Neural cell (in vitro differentiated cells): ENCODE measurements around the gene SSR2. TPM values are rescaled to one million over a fixed set of nuclear protein-coding genes. Genes with fewer than 3 reads are reported as not detected.

ENCODE experiments used
- H2AFZ ChIP-seq: fragments of 200-600, 300-800 bp; sonication (generic), shearing (Covaris generic); 2 replicates; pipeline ENCODE4 v1.6.0; 2014; ENCODE audit warnings: low read depth, mild to moderate bottlenecking, antibody characterized with exemption, low read length, moderate library complexity
- H3F3A ChIP-seq: fragments of 200-600 bp; shearing (Covaris generic); 2 replicates; pipeline ENCODE4 v1.6.1; 2016; ENCODE audit warnings: mild to moderate bottlenecking, moderate library complexity, mixed read lengths, antibody characterized with exemption, low read length; ENCODE audit not compliant: insufficient read depth, poor library complexity, severe bottlenecking
- H3K27ac ChIP-seq: fragments of 200-600, 300-800 bp; sonication (generic), shearing (Covaris generic); 2 replicates; pipeline ENCODE4 v1.5.1; 2014; ENCODE audit warnings: mild to moderate bottlenecking, low read length, moderate library complexity
- H3K27me3 ChIP-seq: fragments of 300-800, 200-600 bp; sonication (generic), shearing (Covaris generic); 2 replicates; pipeline ENCODE4 v1.6.0; 2014; ENCODE audit warnings: mild to moderate bottlenecking, low read depth, low read length, moderate library complexity; ENCODE audit not compliant: insufficient read depth
- H3K36me3 ChIP-seq: fragments of 300-800, 200-600 bp; sonication (generic), shearing (Covaris generic); 2 replicates; pipeline ENCODE4 v1.5.1; 2014; ENCODE audit warnings: mild to moderate bottlenecking, antibody characterized with exemption, low read length, moderate library complexity; ENCODE audit not compliant: insufficient read depth
- H3K4me2 ChIP-seq: fragments of 300-800, 200-600 bp; sonication (generic), shearing (Covaris generic); 2 replicates; pipeline ENCODE4 v1.6.0; 2014; ENCODE audit warnings: mild to moderate bottlenecking, low read length
- H3K4me3 ChIP-seq: fragments of 300-800, 200-600 bp; sonication (generic), shearing (Covaris generic); 2 replicates; pipeline ENCODE4 v1.5.1; 2014; ENCODE audit warnings: mild to moderate bottlenecking, low read length, moderate library complexity
- H3K79me2 ChIP-seq: fragments of 200-600 bp; shearing (Covaris generic); replicated peaks from 2 replicates; pipeline ENCODE4 v1.6.0; 2014; ENCODE audit warnings: mild to moderate bottlenecking, low read length, moderate library complexity; ENCODE audit not compliant: insufficient read depth
- H3K9ac ChIP-seq: fragments of 300-800, 200-600 bp; sonication (generic), shearing (Covaris generic); 2 replicates; pipeline ENCODE4 v1.6.1; 2016; ENCODE audit warnings: mild to moderate bottlenecking, low read length, mixed read lengths
- H3K9me2 ChIP-seq: fragments of 200-600 bp; shearing (Covaris generic); 2 replicates; pipeline ENCODE4 v1.6.1; 2016; ENCODE audit warnings: mild to moderate bottlenecking, low read length, mixed read lengths; ENCODE audit not compliant: insufficient read depth
- H3K9me3 ChIP-seq: fragments of 200-600, 300-800 bp; sonication (generic), shearing (Covaris generic); 2 replicates; pipeline ENCODE4 v1.6.1; 2016; ENCODE audit warnings: mild to moderate bottlenecking, mixed run types, low read length, moderate library complexity, mixed read lengths
- H4K20me1 ChIP-seq: fragments of 200-600 bp; shearing (Covaris generic); 2 replicates; pipeline ENCODE4 v1.6.1; 2016; ENCODE audit warnings: mild to moderate bottlenecking, mixed run types; ENCODE audit not compliant: insufficient read depth
- CTCF ChIP-seq: fragments of 450-650 bp; IDR thresholded peaks from 2 replicates; pipeline ENCODE4 v1.5.1; 2014; ENCODE audit warnings: antibody characterized with exemption, mild to moderate bottlenecking, moderate library complexity; ENCODE audit not compliant: poor library complexity, severe bottlenecking
- EP300 ChIP-seq: fragments of 450-650 bp; conservative IDR thresholded peaks from 2 replicates; pipeline ENCODE4 v1.6.1; 2014; ENCODE audit warnings: antibody characterized with exemption, mild to moderate bottlenecking, moderate library complexity; ENCODE audit not compliant: poor library complexity, severe bottlenecking
- EZH2 ChIP-seq: fragments of 200-600, 300-800 bp; shearing (Covaris generic), sonication (generic); IDR thresholded peaks from 2 replicates; pipeline ENCODE4 v1.6.1; 2014; ENCODE audit warnings: antibody characterized with exemption, low read length, borderline replicate concordance, mild to moderate bottlenecking; ENCODE audit not compliant: insufficient read depth, poor library complexity, severe bottlenecking
- MXI1 ChIP-seq: fragments of 450-650 bp; conservative IDR thresholded peaks from 2 replicates; pipeline ENCODE4 v1.6.1; 2014; ENCODE audit warnings: antibody characterized with exemption, mild to moderate bottlenecking; ENCODE audit not compliant: poor library complexity, severe bottlenecking
- POLR2AphosphoS5 ChIP-seq: IDR thresholded peaks from 2 replicates; pipeline ENCODE4 v1.6.1; 2012
- RAD21 ChIP-seq: fragments of 450-650 bp; conservative IDR thresholded peaks from 2 replicates; pipeline ENCODE4 v1.6.1; 2014; ENCODE audit warnings: antibody characterized with exemption, mild to moderate bottlenecking, moderate library complexity
- REST ChIP-seq: IDR thresholded peaks from 2 replicates; pipeline ENCODE4 v1.6.1; 2012; ENCODE audit warnings: borderline replicate concordance
- SMC3 ChIP-seq: fragments of 450-650 bp; conservative IDR thresholded peaks from 2 replicates; pipeline ENCODE4 v1.6.1; 2014; ENCODE audit warnings: antibody characterized with exemption, mild to moderate bottlenecking, moderate library complexity; ENCODE audit not compliant: poor library complexity
- TAF1 ChIP-seq: IDR thresholded peaks from 2 replicates; pipeline ENCODE4 v1.6.1; 2012; ENCODE audit warnings: low read depth
- polyA plus RNA-seq: library from polyadenylated mRNA; depleted of rRNA; stranded (reverse); fragments of >200 nt; gene quantifications from 2 replicates; pipeline ENCODE4 v1.2.3, GENCODE V29; 2014

Gene SSR2
- polyA plus RNA-seq, 1 donor from 2014 or later: 473 TPM

DNA sequence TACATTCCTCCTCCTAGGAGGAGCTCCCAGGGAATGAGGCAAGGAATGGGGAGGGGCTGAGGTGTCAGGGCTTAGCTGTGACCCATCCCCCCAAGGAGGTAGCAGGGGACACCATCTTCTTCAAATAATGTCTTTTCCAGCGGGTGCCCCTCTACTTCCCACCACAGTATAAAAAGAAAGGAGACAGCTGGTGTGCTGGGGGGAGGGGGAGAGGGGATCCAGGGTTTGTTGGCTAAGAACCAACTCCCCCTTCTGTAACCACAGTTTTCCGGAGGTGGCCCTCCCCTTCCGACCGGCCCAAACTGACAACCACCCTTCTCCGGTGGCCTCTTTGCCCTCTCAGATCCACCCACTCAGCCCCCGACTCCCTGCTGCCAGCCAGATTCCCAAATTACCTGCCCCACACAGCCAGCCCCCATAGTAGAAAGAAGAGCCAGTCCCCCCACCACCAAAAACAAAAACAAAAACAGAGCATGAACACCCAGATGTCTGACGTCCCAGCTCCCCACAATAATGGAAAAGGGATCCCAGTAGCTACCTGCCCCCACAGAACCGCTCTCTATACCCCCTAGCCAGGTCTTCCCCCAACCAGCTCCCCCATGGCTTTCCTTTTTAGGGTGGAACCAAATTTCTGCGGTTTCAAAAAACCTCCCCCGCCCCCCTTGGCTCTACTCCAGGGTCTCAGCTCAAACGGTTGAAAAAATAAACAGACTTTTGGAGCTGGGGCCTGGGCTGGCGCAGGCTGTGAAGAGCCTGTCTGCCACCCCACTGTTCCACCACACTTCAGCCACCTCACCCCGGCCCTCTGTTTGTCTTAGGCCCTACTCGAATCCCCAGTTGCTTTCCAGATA, 44.5 kb downstream of the SSR2 start:
- peak overlapping the region; percentile 100 for H3K27ac ChIP-seq
- H3K9ac ChIP-seq: peak overlapping the region; percentile 99
- no peaks in the 10 kb centered on the region for H4K20me1 ChIP-seq
- H3K4me3 ChIP-seq: peak overlapping the region; percentile 99
- no peaks in the 10 kb centered on the region for H3K27me3 ChIP-seq
- H3K79me2 ChIP-seq: peaks cover 76% of the 10 kb centered on the region
- H3F3A ChIP-seq: peaks cover 6% of the 10 kb centered on the region
- H3K36me3 ChIP-seq: no peaks in the 10 kb centered on the region
- no peaks in the 10 kb centered on the region for H3K9me3 ChIP-seq
- no peak overlapping the region for H2AFZ ChIP-seq
- TF ChIP-seq SMC3: no peak
- TF ChIP-seq EZH2: no peak
- no peak for TF ChIP-seq CTCF
- no peak for TF ChIP-seq TAF1
- no peak for TF ChIP-seq RAD21
- no peak for TF ChIP-seq EP300
- no peak for TF ChIP-seq MXI1
- TF ChIP-seq REST: no peak
- no peak for TF ChIP-seq POLR2AphosphoS5
- no peaks in the 10 kb centered on the region for H3K9me2 ChIP-seq
- peak overlapping the region; percentile 100 for H3K4me2 ChIP-seq

- peak overlapping the region; percentile 100 for H3K27ac ChIP-seq
- peaks cover 82% of the 10 kb centered on the region for H3K79me2 ChIP-seq
Observed at GRCh38 chr1:155975375-155976061, 45.2 kb downstream of the SSR2 start.

More at GRCh38 chr1:155975375-155976061, 45.2 kb downstream of the SSR2 start:
- no peaks in the 10 kb centered on the region for H3K9me3 ChIP-seq
- H3K36me3 ChIP-seq: no peaks in the 10 kb centered on the region
- H4K20me1 ChIP-seq: no peaks in the 10 kb centered on the region
- no peaks in the 10 kb centered on the region for H3K9me2 ChIP-seq
- TF ChIP-seq POLR2AphosphoS5 (peak; percentile 74), REST (peak; percentile 42), SMC3 (no peak)
- H3K4me3 ChIP-seq: peak overlapping the region; percentile 99
- H3K4me2 ChIP-seq: peak overlapping the region; percentile 100
- no peaks in the 10 kb centered on the region for H3K27me3 ChIP-seq
- peak overlapping the region; percentile 99 for H3K9ac ChIP-seq
- H3F3A ChIP-seq: peaks cover 6% of the 10 kb centered on the region
- H2AFZ ChIP-seq: peak overlapping the region; percentile 83
